Activated CD8-positive, alpha-beta T cell treated with anti-CD3 and anti-CD28 coated beads, Interleukin-2, amount 10 ng/mL, durations not matched to agents 7 days and 5 days (primary cell): Measurements from ENCODE around the gene BFSP2. TPM values are rescaled to one million over a fixed set of nuclear protein-coding genes. Genes with fewer than 3 reads are reported as not detected.
A peak's percentile ranks its signal among the peaks of the same experiment; 100 is the strongest.
"Not testable (repeated sequence)": the region's sequence is repeated elsewhere in the genome, so short reads cannot be mapped to it uniquely, and the experiment has no call there.

Experiments used
- ATAC-seq: fragments of 150-1000 bp; cut with Tn5 transposase; one replicate; pipeline ENCODE4 v1.10.0; 2021; ENCODE audit warnings: moderate library complexity
- CTCF ChIA-PET: fragments of 350-600 bp; sonication (Branson Sonifier 250); formaldehyde crosslinking; loops from one replicate; lab custom pipeline; 2021; ENCODE audit warnings: antibody characterized with exemption; lab: Charles Lee
- POLR2A ChIA-PET: fragments of 350-600 bp; sonication (Branson Sonifier 250); formaldehyde crosslinking; loops from one replicate; lab custom pipeline; 2021; ENCODE audit warnings: antibody characterized with exemption; lab: Charles Lee
- DNase-seq: peaks from one replicate; pipeline ENCODE4 v3.0.0-alpha.2; 2020
- H3K27ac Mint-ChIP-seq: one replicate; pipeline ENCODE4 v1.8.0; 2021; ENCODE audit warnings: mild to moderate bottlenecking, mixed read lengths
- H3K27me3 Mint-ChIP-seq: one replicate; pipeline ENCODE4 v1.8.0; 2021; ENCODE audit warnings: low read depth, mixed read lengths
- H3K36me3 Mint-ChIP-seq: one replicate; pipeline ENCODE4 v1.8.0; 2021; ENCODE audit warnings: low read depth, mixed read lengths
- H3K4me1 Mint-ChIP-seq: one replicate; pipeline ENCODE4 v1.8.0; 2021; ENCODE audit warnings: low read depth, mixed read lengths
- H3K4me3 Mint-ChIP-seq: one replicate; pipeline ENCODE4 v1.8.0; 2021; ENCODE audit warnings: mild to moderate bottlenecking, mixed read lengths
- H3K9me3 Mint-ChIP-seq: one replicate; pipeline ENCODE4 v1.8.0; 2022; ENCODE audit warnings: mixed read lengths; ENCODE audit not compliant: insufficient read depth
- total RNA-seq, 2 experiments: library from RNA; stranded (reverse); gene quantifications; one replicate each; pipeline ENCODE4 v1.2.3, GENCODE V29; 2021

The BFSP2 gene
- total RNA-seq, 2 experiments from 2014 or later = 0.42 to 0.45 TPM

DNA sequence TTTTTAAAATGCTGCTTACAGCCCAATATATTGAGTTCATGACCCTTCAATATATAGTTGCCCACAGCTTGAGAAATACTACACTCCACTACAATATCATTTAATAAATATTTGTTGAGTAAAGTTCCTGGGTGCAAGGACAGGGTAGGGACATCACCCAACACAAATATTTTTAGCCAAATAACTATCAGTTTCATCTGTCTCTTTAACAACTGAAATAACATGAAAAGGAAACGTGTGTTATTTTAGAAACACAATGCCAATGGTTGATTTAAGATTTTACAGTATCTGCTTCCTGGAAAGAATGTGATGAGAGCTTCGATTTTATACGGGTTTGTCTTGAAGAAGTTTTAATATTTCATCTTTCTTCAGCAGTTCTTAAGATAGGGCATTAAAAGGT lies 106.0 kb downstream of the BFSP2 start:
- ATAC-seq (no peak), DNase-seq (no peak)
- H3K4me3 Mint-ChIP-seq = peak overlapping the region; percentile 52
- H3K36me3 Mint-ChIP-seq = no peaks in the 10 kb centered on the region
- ChIA-PET CTCF (interaction anchor here (1.0 to 2.9 kb wide), 4 partner anchors 17 to 73 kb away, joined by 3 to 10 read pairs (median 4); no protein-coding TSS in a partner anchor), POLR2A (interaction anchor here (1.5 to 3.3 kb wide), 4 partner anchors 15 to 69 kb away, joined by 3 to 19 read pairs (median 8); partner anchors contain the start of gene CDV3)
- H3K4me1 Mint-ChIP-seq = peaks cover 18% of the 10 kb centered on the region
- no peaks in the 10 kb centered on the region for H3K9me3 Mint-ChIP-seq
- H3K27ac Mint-ChIP-seq = peak overlapping the region; percentile 92
- H3K27me3 Mint-ChIP-seq = no peaks in the 10 kb centered on the region

DNA sequence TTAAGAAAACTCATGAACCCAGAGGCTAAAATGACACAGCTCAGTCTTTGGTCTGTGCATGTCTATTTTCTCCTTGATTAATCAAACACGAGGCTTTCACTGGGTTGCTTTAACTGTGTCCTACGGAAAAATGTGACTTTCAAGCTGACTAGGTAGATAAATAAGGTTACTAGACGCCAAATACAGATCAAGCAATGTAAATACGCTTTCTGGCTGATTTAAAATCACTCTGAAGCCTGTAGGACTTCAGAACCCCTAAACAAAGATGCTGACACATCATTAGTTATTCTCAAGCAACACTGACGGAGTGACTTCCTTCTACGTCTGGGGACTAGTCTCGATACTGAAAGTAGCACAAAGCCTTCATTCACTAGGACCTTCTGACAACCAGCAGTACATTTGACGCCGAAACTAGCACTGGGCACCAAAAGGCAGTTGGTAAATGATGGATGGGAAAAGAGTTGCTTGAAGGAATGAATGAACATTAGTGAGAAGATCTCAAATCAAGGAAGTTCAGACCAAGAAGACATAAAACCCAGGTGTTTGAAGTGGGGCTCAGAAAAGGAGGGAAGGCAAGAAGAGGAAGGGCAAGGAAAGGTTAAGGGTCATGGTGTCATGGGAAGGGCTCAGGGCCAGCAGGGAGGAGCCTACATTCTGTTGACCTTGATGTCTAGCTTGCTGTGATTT lies 106.5 kb downstream of the BFSP2 start:
- ChIA-PET POLR2A (interaction anchor here (1.5 to 3.3 kb wide), 4 partner anchors 15 to 68 kb away, joined by 3 to 19 read pairs (median 8); partner anchors contain the start of gene CDV3), CTCF (interaction anchor here (1.0 to 2.9 kb wide), 4 partner anchors 17 to 72 kb away, joined by 3 to 10 read pairs (median 4); no protein-coding TSS in a partner anchor)
- DNase-seq = peak; percentile 62
- peak; percentile 98 for ATAC-seq
- Mint-ChIP-seq H3K27ac (peak overlapping the region; percentile 92), H3K9me3 (no peaks in the 10 kb centered on the region), H3K27me3 (no peaks in the 10 kb centered on the region), H3K36me3 (no peaks in the 10 kb centered on the region), H3K4me1 (peaks cover 18% of the 10 kb centered on the region), H3K4me3 (peak overlapping the region; percentile 52)

DNA sequence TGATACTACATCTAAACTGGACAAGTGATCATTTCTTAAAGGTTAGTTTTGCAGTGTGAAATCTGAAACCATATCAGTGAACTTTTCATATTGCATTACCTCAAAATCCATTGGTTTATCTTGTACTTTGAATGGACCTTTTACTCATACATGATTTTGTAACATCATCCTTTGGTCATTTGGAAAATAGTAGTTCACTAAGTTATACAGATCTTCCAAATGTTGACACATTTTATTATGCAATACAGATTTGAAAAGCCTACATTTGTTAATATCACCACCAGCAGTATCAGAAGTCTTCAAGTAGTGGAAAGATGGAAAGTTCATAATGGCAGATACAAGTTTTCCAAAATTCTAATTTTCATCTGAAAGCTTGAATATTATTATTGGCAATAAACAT lies 109.6 kb downstream of the BFSP2 start:
- ChIA-PET POLR2A (interaction anchor here (1.3 kb wide), 1 partner anchor 17 kb away, joined by 3 read pairs; no protein-coding TSS in a partner anchor), CTCF (interaction anchor here (2.5 kb wide), 1 partner anchor 21 kb away, joined by 6 read pairs; no protein-coding TSS in a partner anchor)
- ATAC-seq = no peak
- no peaks in the 10 kb centered on the region for H3K36me3 Mint-ChIP-seq
- H3K27me3 Mint-ChIP-seq = no peaks in the 10 kb centered on the region
- no peak overlapping the region for H3K4me3 Mint-ChIP-seq
- H3K9me3 Mint-ChIP-seq = no peaks in the 10 kb centered on the region
- H3K27ac Mint-ChIP-seq = no peak overlapping the region
- no peak for DNase-seq
- H3K4me1 Mint-ChIP-seq = peaks cover 18% of the 10 kb centered on the region

DNA sequence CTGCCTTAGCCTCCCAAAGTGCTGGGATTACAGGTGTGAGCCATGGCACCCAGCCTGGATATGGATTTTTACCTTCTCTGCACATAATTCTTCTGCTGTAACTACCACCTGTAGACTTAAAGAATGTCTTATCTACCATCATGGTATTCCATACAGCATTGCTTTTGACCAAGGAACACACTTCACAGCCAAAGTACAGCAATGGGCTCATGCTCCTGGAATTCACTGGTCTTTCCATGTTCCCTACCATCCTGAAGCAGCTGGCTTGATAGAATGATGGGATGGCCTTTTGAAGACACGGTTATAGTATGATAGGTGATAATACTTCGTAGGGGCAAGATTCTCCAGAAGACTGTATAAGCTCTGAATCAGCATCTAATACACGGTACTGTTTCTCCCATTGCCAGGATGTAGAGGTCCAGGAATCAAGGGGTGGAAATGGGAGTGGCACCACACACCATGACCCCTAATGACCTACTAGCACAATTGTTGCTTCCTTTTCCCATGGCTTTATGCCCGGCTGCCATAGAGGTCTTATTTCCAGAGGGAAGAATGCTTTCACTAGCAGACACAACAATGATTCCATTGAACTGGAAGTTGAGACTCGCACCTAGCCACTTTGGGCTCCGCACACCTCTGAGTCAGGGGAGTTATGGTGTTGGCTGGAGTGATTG lies 112.7 kb downstream of the BFSP2 start:
- Mint-ChIP-seq H3K27ac (no peak overlapping the region), H3K9me3 (no peaks in the 10 kb centered on the region), H3K27me3 (no peaks in the 10 kb centered on the region), H3K4me1 (no peaks in the 10 kb centered on the region), H3K4me3 (no peak overlapping the region), H3K36me3 (no peaks in the 10 kb centered on the region)
- ChIA-PET POLR2A (no interaction called here), CTCF (interaction anchor here (1.3 kb wide), 1 partner anchor 23 kb away, joined by 5 read pairs; no protein-coding TSS in a partner anchor)
- DNase-seq = no peak
- ATAC-seq = no peak

DNA sequence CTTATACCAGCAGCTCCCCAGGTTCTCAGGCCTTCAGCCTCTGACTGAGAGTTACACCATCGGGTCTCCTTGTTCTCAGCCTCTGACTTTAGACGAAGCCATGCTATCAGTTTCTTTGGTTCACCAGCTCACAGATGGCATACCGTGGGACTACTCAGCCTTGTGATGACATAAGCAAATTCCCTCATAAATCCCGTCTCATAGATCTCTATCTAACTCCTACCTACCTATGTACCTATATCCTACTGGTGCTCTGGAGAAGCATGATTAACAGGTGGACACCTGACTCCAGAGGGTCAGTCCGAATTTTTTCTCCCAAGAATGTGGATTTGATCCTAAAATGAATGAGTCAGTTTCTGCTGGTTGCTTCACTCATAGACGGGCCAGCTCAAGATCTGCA lies 114.6 kb downstream of the BFSP2 start:
- ChIA-PET CTCF (no interaction called here), POLR2A (interaction anchor here (0.6 kb wide), 1 partner anchor 58 kb away, joined by 3 read pairs; no protein-coding TSS in a partner anchor)
- no peak for DNase-seq
- no peaks in the 10 kb centered on the region for H3K4me1 Mint-ChIP-seq
- no peak overlapping the region for H3K27ac Mint-ChIP-seq
- ATAC-seq = no peak
- H3K36me3 Mint-ChIP-seq = no peaks in the 10 kb centered on the region
- H3K27me3 Mint-ChIP-seq = no peaks in the 10 kb centered on the region
- no peaks in the 10 kb centered on the region for H3K9me3 Mint-ChIP-seq
- no peak overlapping the region for H3K4me3 Mint-ChIP-seq

DNA sequence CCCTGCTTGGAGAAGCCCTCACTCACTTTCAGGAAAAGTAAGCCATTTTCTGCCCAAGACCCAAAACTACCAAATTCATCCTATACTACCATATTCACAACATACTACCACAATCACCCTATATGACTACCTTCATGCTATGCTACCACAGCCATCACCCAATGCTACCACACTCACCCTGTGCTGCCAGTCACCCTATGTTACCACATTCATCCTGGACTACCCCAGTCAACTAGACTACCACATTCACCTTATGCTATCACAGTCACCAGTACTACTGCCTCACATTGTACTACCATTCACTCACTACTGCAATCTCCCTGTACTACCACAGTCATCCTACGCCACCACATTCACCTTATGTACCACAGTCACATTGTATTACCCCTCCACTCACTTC lies 115.3 kb downstream of the BFSP2 start:
- Mint-ChIP-seq H3K36me3 (no peaks in the 10 kb centered on the region), H3K27ac (no peak overlapping the region), H3K4me3 (no peak overlapping the region), H3K27me3 (no peaks in the 10 kb centered on the region), H3K9me3 (no peaks in the 10 kb centered on the region), H3K4me1 (no peaks in the 10 kb centered on the region)
- CTCF ChIA-PET = no interaction called here
- ATAC-seq (no peak), DNase-seq (no peak)
- POLR2A ChIA-PET = no interaction called here

DNA sequence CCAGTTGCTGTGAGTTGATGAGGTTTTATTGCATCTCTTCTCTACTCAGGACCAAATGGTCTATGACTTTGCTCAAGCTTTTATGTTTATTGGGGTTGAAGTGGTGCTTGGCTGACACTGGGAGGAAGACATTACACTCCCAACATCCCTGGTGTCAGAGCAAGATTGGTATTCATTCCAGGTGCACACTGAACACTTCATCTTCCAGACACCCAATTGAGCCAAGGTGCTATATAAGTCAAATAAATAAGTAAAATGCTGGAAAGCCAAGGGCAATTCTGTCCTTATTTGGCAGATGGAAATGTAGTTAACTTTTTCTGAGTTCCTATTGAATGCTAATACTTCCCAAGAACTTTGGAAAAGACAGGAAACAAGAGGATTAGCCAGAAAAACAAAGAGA lies 120.4 kb downstream of the BFSP2 start:
- Mint-ChIP-seq H3K36me3 (no peaks in the 10 kb centered on the region), H3K27me3 (no peaks in the 10 kb centered on the region), H3K9me3 (no peaks in the 10 kb centered on the region), H3K4me1 (no peaks in the 10 kb centered on the region), H3K4me3 (no peak overlapping the region), H3K27ac (no peak overlapping the region)
- DNase-seq = no peak
- ChIA-PET POLR2A (no interaction called here), CTCF (interaction anchor here (1.0 kb wide), 1 partner anchor 31 kb away, joined by 3 read pairs; no protein-coding TSS in a partner anchor)
- no peak for ATAC-seq

DNA sequence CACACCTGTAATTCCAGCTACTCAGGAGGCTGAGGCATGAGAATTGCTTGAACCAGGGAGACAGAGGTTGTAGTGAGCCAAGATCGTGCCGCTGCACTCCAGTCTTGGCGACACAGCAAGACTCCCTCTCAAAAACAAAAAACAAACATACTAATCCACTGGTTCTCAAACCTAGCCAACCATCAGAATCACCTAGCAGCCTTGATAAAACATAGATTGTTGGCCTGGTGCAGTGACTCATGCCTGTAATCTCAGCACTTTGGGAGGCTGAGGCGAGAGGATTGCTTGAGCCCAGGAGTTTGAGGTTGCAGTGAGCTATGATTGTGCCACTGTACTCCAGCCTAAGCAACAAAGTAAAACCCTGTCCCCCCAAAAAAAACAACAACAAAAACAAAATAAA lies 121.1 kb downstream of the BFSP2 start:
- ATAC-seq, DNase-seq, H3K36me3 Mint-ChIP-seq, POLR2A ChIA-PET, H3K4me3 Mint-ChIP-seq, H3K27ac Mint-ChIP-seq, H3K4me1 Mint-ChIP-seq, H3K27me3 Mint-ChIP-seq, H3K9me3 Mint-ChIP-seq: not testable (repeated sequence)
- CTCF ChIA-PET = interaction anchor here (0.6 kb wide), 1 partner anchor 14 kb away, joined by 3 read pairs; no protein-coding TSS in a partner anchor

DNA sequence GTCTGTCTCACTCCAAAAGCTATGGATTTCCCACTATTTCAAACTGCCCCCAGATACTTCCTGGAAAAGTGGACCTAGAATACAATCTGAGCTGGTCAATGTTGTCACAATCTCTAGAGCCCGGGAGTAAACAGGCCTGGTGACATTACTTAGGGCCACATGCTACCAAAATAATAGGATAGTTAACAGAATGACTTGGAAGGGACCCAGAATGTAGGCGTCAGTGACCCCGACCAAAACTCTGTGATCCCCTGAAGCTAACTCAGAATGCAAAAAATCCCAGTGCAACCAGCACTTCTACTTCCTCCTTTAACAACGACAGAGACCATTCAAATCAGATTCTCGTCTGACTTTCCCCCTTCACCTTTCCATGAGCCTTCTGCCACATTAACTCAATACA lies 122.1 kb downstream of the BFSP2 start:
- CTCF ChIA-PET = no interaction called here
- DNase-seq = no peak

DNA sequence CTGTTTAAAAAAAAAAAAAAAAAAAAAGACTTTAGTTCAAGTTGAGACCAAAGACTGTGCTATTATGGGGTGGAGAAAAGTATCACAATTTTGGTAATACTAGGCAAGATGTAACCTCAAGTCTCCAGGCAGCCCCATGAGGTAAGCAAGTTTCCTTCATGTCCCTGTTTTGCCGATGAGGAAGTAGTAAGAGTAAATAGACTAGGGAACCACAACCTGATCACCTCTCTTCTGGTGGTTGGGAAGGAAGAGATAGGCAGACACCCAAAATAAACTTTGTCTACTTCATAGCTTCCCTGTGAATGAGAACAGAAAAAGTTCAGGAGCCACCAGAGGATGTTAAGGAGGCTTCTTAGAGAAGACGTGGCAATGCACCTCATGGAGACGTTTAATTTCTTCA lies 123.9 kb downstream of the BFSP2 start:
- H3K27ac Mint-ChIP-seq, CTCF ChIA-PET, H3K4me3 Mint-ChIP-seq, H3K27me3 Mint-ChIP-seq, H3K36me3 Mint-ChIP-seq, POLR2A ChIA-PET, DNase-seq, ATAC-seq, H3K4me1 Mint-ChIP-seq, H3K9me3 Mint-ChIP-seq: not testable (repeated sequence)

More for the DNA sequence above, 122.1 kb downstream of the BFSP2 start:
- POLR2A ChIA-PET = no interaction called here
- H3K36me3 Mint-ChIP-seq = no peaks in the 10 kb centered on the region
- H3K27ac Mint-ChIP-seq = no peak overlapping the region
- H3K4me3 Mint-ChIP-seq = no peak overlapping the region
- H3K4me1 Mint-ChIP-seq = peaks cover under 1% of the 10 kb centered on the region
- ATAC-seq = no peak
- no peaks in the 10 kb centered on the region for H3K9me3 Mint-ChIP-seq
- H3K27me3 Mint-ChIP-seq = no peaks in the 10 kb centered on the region
